Occipital lobe (tissue), 2 donors: ENCODE measurements around the gene CCR8. TPM values are rescaled to one million over a fixed set of nuclear protein-coding genes. Genes with fewer than 3 reads are reported as not detected.

Experiments
- DNase-seq: peaks from one replicate; lab custom pipeline; 2025; lab: John Stamatoyannopoulos, UW
- total RNA-seq: library from RNA; depleted of rRNA; stranded (reverse); fragments of >200 nt; gene quantifications from one replicate; pipeline ENCODE4 v1.2.3, GENCODE V29; 2014

CCR8 gene
- total RNA-seq: not detected

- DNase-seq: no peak
Observed at GRCh38 chr3:39329493-39329892, at the start of gene CCR8. CCR8 (plus strand) TSS chr3:39329709; CDS start chr3:39332332, 2,623 bp downstream.

GRCh38 chr3:39279745-39280517 lies 49.6 kb upstream of the CCR8 start, which contains the start of gene CX3CR1:
CX3CR1 (minus strand) TSS chr3:39280036; CDS start chr3:39266509, 13,527 bp downstream.
- DNase-seq: no peak

GRCh38 chr3:39280571-39280970 lies 48.9 kb upstream of the CCR8 start:
- DNase-seq: no peak

- no peak for DNase-seq
Observed at GRCh38 chr3:39281533-39281932, 48.0 kb upstream of the CCR8 start.

GRCh38 chr3:39282057-39282456 lies 47.5 kb upstream of the CCR8 start:
- no peak for DNase-seq

- DNase-seq: no peak
Observed at GRCh38 chr3:39284457-39284881, 45.0 kb upstream of the CCR8 start.

- no peak for DNase-seq
Observed at GRCh38 chr3:39285332-39285731, 44.2 kb upstream of the CCR8 start.

GRCh38 chr3:39286771-39287170 lies 42.7 kb upstream of the CCR8 start:
- DNase-seq: no peak

GRCh38 chr3:39287216-39288164 lies 42.0 kb upstream of the CCR8 start:
- DNase-seq: no peak

- DNase-seq: peak; percentile 60
Observed at GRCh38 chr3:39288300-39288808, 41.2 kb upstream of the CCR8 start.

GRCh38 chr3:39289107-39289506 lies 40.4 kb upstream of the CCR8 start:
- DNase-seq: no peak

- no peak for DNase-seq
Observed at GRCh38 chr3:39290255-39290654, 39.3 kb upstream of the CCR8 start.

- DNase-seq: peak; percentile 16
Observed at GRCh38 chr3:39291903-39292329, 37.6 kb upstream of the CCR8 start.

- no peak for DNase-seq
Observed at GRCh38 chr3:39292961-39293360, 36.5 kb upstream of the CCR8 start.

GRCh38 chr3:39294446-39295183 lies 34.9 kb upstream of the CCR8 start:
- DNase-seq: no peak

- DNase-seq: no peak
Observed at GRCh38 chr3:39295184-39295775, 34.2 kb upstream of the CCR8 start.

GRCh38 chr3:39296197-39297077 lies 33.1 kb upstream of the CCR8 start:
- DNase-seq: no peak

GRCh38 chr3:39299279-39299678 lies 30.2 kb upstream of the CCR8 start:
- DNase-seq: no peak

GRCh38 chr3:39302178-39302577 lies 27.3 kb upstream of the CCR8 start:
- DNase-seq: no peak

GRCh38 chr3:39313289-39313688 lies 16.2 kb upstream of the CCR8 start:
- no peak for DNase-seq
